ENCODE results near the gene SOX3. TPM values are rescaled to one million over a fixed set of nuclear protein-coding genes. Genes with fewer than 3 reads are reported as not detected.

The SOX3 gene
- total and polyA plus RNA-seq, 2 of the 13 experiments (the other 11 are each of a cell fraction or from before 2014, with no cell fraction given): not detected

DNA sequence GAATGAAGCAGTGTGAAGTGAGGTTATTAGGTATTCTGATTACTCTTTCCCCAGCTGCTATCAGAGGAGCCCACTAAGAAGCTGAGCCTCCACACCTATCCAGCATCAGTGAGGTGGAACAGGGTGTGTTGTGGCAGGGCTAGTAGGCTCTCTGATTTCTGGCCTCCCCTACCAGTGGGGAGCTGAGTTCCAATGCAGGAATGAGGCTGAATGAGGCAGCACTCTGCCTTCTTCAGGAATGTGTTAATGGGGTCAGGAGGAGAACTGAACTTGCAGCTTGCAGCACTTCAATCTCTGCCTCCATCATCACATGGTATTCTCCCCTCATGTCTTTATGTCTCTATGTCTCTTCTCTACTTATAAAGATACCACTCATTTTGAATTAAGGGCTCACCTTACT lies 26.9 kb downstream of the SOX3 start:
- H2AFZ ChIP-seq (ENCODE audit: low read length): no peak overlapping the region
- intact Hi-C loops (cut with micrococcal nuclease; ENCODE audit: unreplicated experiment): no loop called here
- ChIA-PET POLR2A (no interaction called here), CTCF (ENCODE audit: low intra/inter-chr PET ratio, low total read pairs) (no interaction called here)
- H3K27ac ChIP-seq (ENCODE audit: extremely low read length, insufficient read depth, low read length): no peak overlapping the region
- DNase-seq (ENCODE audit: low spot score): no peak
- no peaks in the 10 kb centered on the region for H3K27me3 ChIP-seq (ENCODE audit: control insufficient read depth in 1 of 2, insufficient read depth in 2 of 2, low read length in 2 of 2)
- H4K20me1 ChIP-seq (ENCODE audit: insufficient read depth, low read length): no peaks in the 10 kb centered on the region
- no peak for ATAC-seq
- H3K4me3 ChIP-seq (replicated peaks in 1 of 3; ENCODE audit: insufficient read depth in 1 of 3, low read depth in 2 of 3, low read length in 3 of 3): no peak overlapping the region
- TF ChIP-seq SMAD9 (CRISPR knock-in tag; IDR thresholded peaks at IDR 0.05) (no peak), MBNL3 (CRISPR knock-in tag; conservative IDR thresholded peaks at IDR 0.05) (no peak), ERF (CRISPR knock-in tag; IDR thresholded peaks at IDR 0.05) (no peak), ZNF546 (CRISPR knock-in tag; conservative IDR thresholded peaks at IDR 0.05) (no peak), PLRG1 (conservative IDR thresholded peaks at IDR 0.05) (no peak), MBD4 (IDR thresholded peaks at IDR 0.05; ENCODE audit: borderline replicate concordance, low read length) (no peak), PAX8 (CRISPR knock-in tag; IDR thresholded peaks at IDR 0.05; ENCODE audit: borderline replicate concordance) (no peak), GABPA (IDR thresholded peaks at IDR 0.05; ENCODE audit: low read depth, low read length) (no peak), GABPA (CRISPR knock-in tag; IDR thresholded peaks at IDR 0.05; ENCODE audit: low read depth) (no peak), TBX2 (CRISPR knock-in tag; IDR thresholded peaks at IDR 0.05; ENCODE audit: borderline replicate concordance) (no peak), CHCHD3 (CRISPR knock-in tag; IDR thresholded peaks at IDR 0.05) (no peak), ZFP1 (CRISPR knock-in tag; IDR thresholded peaks at IDR 0.05) (no peak), TBL1XR1 (IDR thresholded peaks at IDR 0.05; ENCODE audit: borderline replicate concordance, low read length, partially characterized antibody) (no peak), KMT2B (CRISPR knock-in tag; IDR thresholded peaks at IDR 0.05) (no peak)
- TF ChIP-seq, protein P1, sequence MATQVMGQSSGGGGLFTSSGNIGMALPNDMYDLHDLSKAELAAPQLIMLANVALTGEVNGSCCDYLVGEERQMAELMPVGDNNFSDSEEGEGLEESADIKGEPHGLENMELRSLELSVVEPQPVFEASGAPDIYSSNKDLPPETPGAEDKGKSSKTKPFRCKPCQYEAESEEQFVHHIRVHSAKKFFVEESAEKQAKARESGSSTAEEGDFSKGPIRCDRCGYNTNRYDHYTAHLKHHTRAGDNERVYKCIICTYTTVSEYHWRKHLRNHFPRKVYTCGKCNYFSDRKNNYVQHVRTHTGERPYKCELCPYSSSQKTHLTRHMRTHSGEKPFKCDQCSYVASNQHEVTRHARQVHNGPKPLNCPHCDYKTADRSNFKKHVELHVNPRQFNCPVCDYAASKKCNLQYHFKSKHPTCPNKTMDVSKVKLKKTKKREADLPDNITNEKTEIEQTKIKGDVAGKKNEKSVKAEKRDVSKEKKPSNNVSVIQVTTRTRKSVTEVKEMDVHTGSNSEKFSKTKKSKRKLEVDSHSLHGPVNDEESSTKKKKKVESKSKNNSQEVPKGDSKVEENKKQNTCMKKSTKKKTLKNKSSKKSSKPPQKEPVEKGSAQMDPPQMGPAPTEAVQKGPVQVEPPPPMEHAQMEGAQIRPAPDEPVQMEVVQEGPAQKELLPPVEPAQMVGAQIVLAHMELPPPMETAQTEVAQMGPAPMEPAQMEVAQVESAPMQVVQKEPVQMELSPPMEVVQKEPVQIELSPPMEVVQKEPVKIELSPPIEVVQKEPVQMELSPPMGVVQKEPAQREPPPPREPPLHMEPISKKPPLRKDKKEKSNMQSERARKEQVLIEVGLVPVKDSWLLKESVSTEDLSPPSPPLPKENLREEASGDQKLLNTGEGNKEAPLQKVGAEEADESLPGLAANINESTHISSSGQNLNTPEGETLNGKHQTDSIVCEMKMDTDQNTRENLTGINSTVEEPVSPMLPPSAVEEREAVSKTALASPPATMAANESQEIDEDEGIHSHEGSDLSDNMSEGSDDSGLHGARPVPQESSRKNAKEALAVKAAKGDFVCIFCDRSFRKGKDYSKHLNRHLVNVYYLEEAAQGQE (IDR thresholded peaks at IDR 0.05; ENCODE audit: borderline replicate concordance in 1 of 2, low read depth in 1 of 2, low read length in 2 of 2): no peak
- TF ChIP-seq, protein P2, sequence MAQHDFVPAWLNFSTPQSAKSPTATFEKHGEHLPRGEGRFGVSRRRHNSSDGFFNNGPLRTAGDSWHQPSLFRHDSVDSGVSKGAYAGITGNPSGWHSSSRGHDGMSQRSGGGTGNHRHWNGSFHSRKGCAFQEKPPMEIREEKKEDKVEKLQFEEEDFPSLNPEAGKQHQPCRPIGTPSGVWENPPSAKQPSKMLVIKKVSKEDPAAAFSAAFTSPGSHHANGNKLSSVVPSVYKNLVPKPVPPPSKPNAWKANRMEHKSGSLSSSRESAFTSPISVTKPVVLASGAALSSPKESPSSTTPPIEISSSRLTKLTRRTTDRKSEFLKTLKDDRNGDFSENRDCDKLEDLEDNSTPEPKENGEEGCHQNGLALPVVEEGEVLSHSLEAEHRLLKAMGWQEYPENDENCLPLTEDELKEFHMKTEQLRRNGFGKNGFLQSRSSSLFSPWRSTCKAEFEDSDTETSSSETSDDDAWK (CRISPR knock-in tag; IDR thresholded peaks at IDR 0.05): no peak
- TF ChIP-seq, protein P3, sequence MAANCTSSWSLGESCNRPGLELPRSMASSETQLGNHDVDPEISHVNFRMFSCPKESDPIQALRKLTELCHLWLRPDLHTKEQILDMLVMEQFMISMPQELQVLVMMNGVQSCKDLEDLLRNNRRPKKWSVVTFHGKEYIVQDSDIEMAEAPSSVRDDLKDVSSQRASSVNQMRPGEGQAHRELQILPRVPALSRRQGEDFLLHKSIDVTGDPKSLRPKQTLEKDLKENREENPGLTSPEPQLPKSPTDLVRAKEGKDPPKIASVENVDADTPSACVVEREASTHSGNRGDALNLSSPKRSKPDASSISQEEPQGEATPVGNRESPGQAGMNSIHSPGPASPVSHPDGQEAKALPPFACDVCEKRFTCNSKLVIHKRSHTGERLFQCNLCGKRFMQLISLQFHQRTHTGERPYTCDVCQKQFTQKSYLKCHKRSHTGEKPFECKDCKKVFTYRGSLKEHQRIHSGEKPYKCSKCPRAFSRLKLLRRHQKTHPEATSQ (CRISPR knock-in tag; IDR thresholded peaks at IDR 0.05; ENCODE audit: borderline replicate concordance): no peak
- no peak for FAIRE-seq
- no peak overlapping the region for H3K4me2 ChIP-seq (ENCODE audit: low read depth, low read length)
- H3K9ac ChIP-seq (ENCODE audit: insufficient read depth, low read depth, low read length): no peak overlapping the region
- H3K36me3 ChIP-seq (replicated peaks in 1 of 2; ENCODE audit: control insufficient read depth in 1 of 2, insufficient read depth in 2 of 2, low read length in 2 of 2): no peaks in the 10 kb centered on the region
- in situ Hi-C loops (cut with HindIII; ENCODE audit: extremely low pct_ligation_motif_present, low pct_unique_long_range_greater_than_20kb): no loop called here
- no peaks in the 10 kb centered on the region for H3K79me2 ChIP-seq (ENCODE audit: insufficient read depth, low read length)
- H3K4me1 ChIP-seq (ENCODE audit: insufficient read depth, low read length): no peaks in the 10 kb centered on the region
- H3K9me3 ChIP-seq (ENCODE audit: low read length): peaks cover 9% of the 10 kb centered on the region
- BruUV-seq (replicated peaks): no TSS peak
